DMS153 (cell line): ENCODE results near the gene TNFSF11.

Experiments
- DNase-seq: peaks from one replicate; lab custom pipeline; 2025; lab: John Stamatoyannopoulos, UW

The TNFSF11 gene

GRCh38 chr13:42653679-42654078 is 79.7 kb downstream of the TNFSF11 start:
- DNase-seq = no peak

GRCh38 chr13:42654212-42654611 is 80.3 kb downstream of the TNFSF11 start:
- no peak for DNase-seq

GRCh38 chr13:42654722-42655121 is 80.8 kb downstream of the TNFSF11 start:
- DNase-seq = no peak

GRCh38 chr13:42656161-42656560 is 82.2 kb downstream of the TNFSF11 start:
- DNase-seq = no peak

GRCh38 chr13:42656958-42657357 is 83.0 kb downstream of the TNFSF11 start:
- no peak for DNase-seq
